Middle frontal gyrus (tissue), 1 donor: Measurements from ENCODE around the gene SHANK3.

ENCODE experiments used
- DNase-seq: peaks from one replicate; pipeline ENCODE4 v3.0.0-alpha.2; 2015; ENCODE audit warnings: low spot score; ENCODE audit errors: extremely low spot score

The SHANK3 gene

DNA sequence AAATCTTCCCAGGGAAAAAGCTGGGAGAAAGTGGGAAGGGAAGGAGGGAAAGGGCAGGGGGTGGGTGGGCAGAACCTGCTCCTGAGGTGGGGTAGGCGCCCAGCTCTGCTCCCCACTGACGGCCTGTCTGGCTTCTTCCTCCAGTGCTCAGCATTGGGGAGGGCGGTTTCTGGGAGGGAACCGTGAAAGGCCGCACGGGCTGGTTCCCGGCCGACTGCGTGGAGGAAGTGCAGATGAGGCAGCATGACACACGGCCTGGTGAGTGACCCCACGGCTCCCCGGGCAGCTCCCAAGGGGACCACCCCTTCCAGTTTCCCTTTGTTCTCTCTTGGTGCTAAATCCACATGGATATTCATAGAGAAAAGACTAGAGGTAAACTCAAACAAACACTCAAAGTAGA is 25.9 kb downstream of the SHANK3 start:
- no peak for DNase-seq

DNA sequence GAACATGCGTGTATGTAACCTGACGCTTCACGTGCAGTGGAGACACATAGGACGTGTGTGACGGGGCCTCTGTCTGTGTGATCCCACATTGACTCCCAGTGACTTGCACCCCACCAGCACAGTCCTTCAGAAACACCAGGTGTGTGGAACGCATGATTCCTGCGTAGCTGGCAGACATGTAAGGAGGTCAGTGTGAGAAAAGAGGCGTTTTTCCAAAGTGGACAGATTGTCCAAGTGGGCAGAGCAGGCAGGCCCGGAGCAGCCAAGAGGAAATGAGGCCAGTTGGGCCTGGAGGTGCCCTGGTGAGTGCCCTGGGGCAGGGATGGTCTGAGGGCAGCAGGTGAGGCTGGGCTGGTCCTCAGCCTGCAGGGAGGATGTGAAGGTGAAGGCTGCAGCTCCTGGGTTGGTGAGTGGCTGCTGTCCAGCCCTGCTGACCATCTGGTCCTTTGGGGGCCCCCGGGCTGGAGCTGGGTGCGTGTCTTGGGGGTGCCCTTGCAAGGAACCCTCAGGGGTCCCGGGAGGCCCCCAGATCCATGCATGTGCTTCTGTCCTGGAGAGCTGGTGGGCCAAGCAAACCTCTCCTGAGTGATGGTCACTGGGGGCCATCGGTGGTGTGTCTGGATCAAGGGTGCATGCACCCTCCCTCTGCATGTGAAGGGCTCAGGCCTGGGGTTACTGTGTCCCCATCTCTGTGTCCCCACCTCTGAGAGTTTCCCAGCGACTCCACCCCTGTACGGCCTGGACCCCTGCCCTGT is 26.6 kb downstream of the SHANK3 start:
- DNase-seq, result no peak

DNA sequence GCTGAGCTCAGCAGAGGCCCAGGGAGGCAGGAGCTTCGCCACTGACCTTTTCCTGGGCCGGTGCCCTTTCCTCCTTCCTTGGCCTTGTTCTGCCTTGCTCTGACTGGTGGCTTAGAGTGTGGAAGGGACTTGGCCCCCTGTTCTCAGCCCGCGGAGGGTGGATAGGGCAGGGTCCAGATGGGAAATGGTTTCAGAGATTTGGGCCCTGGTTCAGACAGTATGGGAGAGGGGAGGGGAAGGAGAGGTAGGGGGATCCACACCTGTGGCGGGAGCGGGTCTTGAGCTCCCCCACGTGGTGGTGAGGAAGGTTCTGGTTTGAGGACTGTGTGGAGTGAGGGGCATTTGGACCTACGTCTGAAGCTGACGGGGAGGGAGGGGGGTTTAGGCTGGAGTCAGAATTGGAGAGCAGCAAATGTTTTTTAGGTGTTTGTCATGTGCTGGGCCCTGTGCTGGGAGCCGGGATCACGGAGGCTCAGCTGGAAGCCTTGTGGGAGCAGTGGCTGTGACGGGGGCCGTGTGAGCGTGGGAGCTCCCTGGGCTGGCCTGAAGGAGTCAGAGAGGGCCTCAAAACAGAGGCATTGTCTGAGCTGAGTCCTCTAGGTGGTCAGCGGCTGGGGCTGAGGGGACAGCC is 27.2 kb downstream of the SHANK3 start:
- no peak for DNase-seq

DNA sequence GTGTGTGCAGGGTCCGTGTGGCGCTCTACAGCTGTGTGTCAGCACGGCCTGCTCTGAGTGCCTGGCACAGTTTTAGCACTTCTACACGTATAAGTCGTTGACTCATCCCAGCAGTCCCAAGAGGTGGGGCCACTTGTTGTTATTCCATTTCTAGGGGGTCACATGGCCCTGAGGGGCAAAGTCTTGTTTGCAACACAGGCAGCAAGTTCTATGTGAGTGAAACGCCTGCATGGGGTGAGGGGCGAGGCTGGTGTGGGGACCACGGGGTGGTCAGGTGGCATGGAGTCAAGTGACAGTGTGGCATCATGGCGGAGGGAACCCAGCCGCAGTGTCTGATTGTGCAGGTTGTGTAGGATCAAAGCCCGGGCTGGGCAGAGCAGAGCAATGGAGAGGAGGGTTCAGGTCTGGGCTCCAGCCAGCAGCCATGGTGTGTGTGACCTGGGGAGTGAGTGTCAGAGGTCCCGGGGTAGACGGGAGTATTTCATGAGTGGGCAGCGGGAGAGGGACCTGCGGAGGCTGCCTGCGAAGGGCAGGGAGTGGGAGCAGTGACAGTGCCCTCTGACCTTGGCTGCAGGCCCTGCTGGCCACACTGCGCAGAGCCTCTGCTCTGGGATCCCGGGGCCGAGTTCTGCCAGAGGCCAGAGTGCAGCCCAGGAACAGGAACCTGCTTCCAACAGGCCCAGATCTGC is 27.9 kb downstream of the SHANK3 start:
- no peak for DNase-seq

DNA sequence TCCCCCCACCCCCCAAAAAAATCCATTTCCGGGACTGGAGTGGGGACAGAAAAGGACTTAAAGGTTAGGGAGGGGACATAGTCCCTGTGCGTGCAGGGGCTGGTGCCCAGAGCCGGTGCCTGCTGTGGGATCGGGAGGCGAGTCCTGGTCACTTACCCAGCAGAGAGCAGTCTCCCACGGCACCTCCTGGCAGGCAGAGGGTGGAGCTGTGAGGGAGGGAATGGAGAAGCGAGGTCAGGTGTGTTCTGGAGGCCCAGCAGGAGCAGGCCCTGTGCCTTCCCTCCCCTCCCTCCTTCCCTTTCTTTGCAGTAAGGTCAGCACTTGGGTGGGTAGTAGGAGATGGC is 28.4 kb downstream of the SHANK3 start:
- no peak for DNase-seq

DNA sequence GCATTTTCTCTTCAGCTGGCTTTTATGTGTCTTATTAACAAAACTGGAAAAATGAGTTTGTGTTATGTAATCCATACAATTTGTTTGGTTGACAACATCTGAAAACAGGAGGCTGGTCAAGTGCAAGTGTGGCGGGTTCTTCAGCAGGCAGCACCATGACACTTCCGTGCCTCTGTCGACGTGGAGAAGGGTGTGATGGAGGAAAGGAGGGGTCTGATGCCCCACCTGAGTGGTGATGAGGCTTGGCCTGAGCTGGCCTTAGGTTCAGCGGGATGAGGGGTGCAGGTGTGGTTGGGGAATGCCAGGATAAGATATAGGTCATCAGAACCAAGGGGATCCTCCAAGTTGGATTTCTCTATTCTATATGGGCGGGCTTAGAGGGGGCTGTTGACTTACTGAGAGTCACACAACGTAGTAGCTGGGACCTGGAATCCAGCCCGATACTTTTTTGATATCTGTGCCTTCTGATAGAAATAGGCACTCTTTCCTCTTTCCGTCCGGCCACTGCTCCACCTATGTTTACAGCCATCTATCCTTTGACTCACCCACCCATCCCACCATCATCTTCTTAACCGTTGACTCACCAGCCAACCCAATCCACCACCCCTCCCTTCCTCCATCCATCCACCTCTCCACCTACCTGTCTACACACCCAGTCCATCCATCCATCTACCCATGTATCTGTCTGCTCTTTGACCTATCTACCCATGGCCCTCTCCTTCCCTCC is 29.0 kb downstream of the SHANK3 start:
- DNase-seq, result no peak

DNA sequence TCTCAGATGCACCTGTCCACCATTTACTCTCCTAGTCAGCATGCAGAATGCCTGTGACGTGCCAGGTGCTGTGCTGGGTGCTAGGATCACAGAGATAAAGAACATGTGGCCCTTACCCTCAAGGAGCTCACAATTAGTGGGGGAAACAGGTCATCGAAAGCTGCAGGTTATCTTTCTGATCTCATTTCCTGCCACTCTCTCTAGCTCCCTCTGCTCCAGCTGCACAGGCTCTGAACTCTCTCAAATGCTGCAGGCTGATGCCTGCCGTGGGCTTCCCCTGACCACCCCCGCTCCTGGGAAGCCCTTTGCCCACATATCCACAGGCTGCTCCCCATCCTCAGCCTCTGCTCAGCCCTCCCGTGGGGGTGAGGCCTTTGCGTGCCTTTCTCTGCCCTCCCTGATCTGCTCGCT is 29.6 kb downstream of the SHANK3 start:
- no peak for DNase-seq

DNA sequence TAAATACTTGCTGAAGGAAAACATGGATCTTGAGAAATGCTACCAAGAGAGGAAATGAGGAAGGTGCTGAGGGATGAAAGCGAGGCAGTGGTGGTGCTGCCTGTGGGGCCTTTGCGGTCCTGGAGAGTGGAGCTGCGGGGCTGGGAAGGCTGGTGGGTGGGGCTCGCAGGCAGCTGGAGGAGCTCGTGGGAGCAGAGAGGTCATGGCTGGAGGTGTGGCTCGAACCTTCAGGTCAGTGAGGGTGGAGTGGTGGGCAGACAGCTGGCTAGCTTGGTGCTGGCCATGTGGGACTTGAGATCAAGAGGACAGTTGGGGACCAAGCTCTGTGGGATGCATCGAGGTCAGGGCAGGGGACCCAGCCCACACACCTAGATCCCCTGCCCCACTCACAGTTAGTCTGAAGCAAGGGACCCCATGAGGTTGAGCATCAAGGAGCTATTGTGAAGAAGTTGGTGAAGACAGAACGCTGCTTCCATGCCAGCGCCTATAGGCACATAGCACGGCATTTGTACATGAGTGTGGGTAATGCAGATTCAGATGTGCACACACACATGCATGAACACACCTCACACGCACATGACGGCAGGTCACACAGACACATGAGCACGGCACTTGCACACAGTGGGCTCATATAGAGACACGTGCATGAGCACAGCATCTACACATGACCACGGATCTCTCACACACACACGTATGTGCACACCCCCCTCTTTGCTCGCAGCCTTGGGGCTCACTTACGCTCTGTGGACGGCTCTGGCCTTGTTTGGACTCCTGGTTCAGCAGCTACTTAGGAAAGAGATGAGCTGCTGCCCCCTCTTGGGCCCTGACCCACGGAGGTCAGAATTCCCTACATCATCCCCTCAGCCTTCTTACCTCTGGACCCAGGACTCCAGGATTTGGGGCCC is 30.4 kb downstream of the SHANK3 start:
- no peak for DNase-seq

DNA sequence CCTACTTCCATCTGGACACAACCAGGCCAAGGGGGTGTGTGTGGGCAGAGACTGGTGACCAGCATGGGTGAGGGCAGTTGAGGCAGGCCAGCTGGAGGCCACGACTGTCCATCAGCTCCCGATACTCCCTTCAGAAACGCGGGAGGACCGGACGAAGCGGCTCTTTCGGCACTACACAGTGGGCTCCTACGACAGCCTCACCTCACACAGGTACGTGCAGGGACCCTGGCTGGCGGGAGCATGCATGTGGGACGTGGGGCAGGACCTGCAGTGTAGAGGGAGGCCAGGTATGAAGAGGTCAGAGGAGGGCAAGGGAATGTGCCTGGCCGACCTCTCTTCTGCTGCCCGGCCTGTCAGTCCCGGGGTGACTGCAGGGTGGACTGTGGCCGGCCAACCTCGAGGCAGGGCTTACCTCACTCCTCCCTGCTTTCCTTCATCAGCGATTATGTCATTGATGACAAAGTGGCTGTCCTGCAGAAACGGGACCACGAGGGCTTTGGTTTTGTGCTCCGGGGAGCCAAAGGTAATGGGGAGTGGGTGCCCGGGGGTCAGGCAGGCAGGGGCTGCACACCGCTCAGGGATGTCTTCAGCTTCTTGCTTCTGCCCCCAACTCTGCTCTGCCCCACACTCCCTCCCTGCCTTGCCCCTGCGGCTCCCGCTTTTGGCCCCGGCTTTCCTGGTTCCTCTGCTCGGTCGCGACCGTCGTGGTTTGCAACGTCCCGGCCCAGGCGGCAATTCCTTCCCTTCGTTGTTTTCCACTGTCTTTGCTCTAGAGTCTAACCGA is 31.3 kb downstream of the SHANK3 start:
- no peak for DNase-seq

DNA sequence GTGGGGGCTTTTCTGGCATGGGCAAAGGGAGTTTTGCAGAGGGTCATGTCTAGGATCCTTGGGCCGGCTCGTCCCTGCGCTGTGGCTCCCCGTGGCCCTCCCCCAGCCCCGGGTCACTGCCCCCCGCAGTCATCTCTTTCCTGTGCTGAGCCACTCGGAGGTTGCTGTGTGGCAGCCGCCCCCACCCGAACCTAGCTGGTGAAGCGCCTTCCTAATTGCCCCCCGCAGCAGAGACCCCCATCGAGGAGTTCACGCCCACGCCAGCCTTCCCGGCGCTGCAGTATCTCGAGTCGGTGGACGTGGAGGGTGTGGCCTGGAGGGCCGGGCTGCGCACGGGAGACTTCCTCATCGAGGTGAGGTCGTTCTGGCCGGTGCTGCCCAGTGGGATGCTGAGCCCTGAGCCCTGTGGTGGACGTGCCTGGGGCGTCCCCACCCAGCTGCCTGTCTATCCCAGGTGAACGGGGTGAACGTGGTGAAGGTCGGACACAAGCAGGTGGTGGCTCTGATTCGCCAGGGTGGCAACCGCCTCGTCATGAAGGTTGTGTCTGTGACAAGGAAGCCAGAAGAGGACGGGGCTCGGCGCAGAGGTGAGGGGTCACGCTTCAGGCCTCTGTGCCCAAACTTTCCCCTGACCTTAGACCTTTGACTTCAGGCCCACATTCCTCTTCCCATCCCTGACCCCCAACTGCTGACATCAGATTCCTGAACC is 32.0 kb downstream of the SHANK3 start:
- DNase-seq, result no peak

DNA sequence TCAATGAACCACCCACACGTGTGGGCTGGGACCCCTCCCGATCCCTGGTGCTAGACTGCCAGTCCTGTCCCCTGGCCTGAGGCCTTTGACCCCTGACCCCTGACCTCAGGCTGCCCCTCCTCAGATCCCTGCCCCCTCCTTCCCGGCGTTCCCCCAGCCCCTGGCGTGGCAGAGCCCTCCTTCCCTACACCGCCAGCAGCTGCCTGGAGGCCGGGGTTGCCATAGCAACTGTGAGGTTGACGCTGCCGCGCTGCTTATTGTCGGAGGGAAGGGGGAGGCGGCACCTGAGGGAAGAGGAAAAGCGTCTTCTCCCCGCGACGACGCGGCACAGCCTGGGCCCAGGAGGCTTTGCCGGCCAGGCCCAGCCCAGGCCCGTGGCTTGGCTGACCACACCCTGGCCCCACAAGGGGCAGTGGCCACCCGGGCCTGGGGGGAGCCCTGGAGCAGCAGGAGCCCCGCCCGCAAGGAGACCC is 32.6 kb downstream of the SHANK3 start:
- peak; percentile 57 for DNase-seq

DNA sequence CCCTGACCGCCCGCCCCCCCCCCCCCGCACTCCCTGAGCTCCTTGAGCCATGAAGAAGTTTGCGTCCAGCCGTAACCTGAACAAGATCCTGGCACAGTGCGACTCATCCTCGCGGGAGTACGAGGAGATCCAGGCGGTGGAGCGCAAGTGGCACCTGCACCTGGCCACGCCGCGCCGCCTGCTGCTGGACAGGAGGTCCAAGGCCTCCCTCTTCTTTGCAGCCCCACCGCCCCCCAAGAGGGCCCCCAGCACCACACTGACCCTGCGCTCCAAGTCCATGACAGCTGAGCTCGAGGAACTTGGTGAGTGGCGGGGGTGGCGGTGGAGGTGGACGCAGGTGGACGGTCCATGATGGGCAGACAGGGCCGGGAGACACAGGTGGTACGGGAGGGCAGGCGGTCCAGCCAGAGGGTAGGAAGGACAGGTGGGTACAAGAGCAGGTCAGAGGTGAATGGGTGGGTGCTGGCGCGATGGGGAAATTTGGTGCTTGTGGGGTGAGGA is 33.3 kb downstream of the SHANK3 start:
- no peak for DNase-seq

DNA sequence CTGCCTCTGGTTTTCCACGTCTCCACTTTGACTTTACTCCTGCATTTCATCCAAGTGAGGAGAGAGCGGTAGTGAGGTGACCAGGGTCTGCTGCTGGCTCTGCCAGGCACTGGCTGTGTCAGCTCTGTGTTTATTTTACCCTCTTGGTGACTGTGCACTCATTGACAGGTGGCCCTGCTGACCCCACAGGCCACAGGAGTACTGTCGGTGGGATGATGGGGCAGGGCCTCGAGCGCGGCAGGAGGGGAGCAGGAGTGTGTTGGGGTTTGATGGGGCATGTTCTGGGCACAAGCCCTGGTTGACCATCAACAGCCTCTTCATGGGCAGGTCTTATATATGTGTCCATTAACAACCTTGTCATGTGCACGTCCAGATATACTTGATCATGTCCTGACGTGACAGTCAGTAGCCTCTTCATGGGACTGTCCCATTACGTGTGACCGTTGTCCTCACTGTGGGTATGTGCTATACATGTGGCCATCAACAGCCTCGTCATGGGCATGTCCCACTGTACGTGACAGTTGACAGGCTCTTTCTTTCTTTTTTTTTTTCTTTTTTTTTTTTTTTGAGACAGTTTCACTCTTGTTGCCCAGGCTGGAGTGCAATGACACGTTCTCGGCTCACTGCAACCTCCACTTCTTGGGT is 34.0 kb downstream of the SHANK3 start:
- no peak for DNase-seq

DNA sequence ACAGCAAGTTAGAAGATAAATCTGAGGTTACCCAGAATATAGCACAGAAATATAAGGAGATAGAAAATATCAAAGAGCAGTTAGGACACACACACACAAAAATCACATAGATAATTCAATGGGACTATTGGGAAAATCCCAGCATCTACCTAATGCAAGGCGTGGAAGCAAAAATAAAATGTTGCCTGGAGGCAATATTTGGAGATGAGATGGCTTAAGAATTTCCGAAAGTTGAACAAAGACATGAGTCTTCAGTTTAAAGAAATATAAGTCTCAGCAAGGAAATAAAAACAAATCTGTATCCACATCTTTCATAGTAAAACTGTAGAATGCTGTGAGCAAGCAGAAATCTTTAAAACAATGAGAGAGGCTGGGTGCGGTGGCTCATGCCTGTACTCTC is 35.9 kb downstream of the SHANK3 start:
- no peak for DNase-seq

DNA sequence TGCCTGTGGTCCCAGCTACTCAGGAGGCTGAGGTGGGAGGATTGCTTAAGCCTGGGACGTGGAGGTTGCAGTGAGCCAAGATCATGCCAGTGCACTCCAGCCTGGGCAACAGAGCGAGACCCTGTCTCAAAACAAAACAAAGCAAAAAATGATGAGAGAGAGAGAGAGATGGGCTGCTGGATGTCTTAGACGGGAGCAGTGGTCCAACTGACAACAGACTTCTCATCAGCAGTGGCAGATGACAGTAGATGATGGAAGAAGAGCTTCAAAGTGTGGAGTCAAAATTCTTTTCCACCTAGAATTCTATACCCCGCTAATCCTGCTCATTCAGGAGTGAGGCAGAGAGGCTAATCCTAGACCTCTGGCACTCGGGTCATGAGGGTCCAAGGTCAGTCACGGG is 36.4 kb downstream of the SHANK3 start:
- DNase-seq, result no peak

DNA sequence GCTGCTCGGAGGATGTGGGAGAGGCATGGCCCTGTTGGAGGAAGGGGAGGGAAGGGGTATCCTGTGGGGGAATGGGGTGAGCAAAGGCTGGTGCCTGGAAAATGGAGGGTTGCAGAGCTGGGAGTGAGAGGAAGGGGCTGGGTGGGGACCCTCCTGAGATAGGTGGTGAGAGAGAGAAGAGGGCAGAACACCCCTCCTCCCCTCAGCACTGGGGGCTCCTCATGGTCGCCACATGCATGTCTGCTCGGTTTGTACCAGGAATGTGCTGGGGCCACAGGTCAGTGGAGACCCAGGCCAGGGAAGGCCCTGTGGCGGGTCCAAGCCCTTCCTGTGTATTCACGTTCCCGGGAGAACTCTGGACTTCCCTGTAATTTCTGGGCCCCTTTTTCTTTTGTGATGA is 37.6 kb downstream of the SHANK3 start:
- no peak for DNase-seq

DNA sequence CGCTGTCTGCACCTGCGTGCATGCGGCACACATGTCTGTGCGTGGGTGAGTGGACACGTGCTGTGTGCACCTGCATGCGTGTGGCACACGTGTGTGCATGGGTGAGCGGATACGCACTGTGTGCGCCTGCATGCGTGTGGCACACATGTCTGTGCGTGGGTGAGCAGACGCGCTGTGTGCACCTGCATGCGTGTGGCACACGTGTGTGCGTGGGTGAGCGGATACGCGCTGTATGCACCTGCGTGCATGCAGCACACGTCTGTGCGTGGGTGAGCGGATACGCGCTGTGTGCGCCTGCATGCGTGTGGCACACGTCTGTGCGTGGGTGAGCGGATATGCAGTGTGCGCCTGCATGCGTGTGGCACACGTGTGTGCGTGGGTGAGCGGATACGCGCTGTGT is 38.3 kb downstream of the SHANK3 start:
- DNase-seq, result no peak

DNA sequence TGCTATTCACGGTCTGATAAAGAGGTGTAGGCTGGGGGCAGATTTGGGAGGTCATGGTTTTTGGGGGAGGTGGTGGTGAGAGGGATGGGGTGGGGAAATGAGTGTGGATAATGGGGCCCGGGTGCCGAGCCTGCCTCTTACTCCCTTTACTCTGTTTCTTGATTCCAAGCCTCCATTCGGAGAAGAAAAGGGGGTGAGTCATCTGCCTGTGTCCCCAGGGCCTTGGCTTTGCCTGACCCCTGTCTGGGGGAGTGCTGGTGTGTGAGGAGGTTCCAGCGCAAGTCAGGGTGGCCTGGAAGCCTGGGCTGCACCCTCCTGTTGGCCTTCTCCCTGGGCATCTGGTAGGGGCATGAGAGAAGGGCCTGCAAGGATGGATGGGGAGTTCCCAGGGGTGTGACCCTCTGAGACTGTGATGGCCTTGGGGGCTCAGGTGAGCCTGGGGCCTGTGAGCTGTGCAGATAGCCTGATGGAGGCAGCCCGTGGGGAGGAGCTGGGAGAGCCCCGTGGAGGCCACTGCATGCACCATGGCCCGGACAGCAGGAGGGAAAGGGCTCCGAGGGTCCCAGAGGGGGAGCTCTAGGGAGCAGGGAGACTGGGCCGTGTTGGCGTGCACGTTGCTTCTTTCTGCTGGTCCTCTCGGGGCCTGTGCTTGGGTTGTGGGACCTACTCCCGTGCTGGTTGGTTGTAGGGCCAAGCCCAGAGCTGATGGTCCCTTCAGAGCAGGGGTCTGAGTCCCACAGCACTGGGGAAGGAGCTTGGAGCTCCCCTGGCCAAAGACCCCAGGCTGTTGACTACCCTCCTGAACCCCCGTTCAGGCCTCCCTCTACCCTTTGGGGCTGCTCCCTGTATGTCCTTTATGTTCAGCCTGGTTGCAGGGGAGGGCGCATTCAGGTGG is 39.1 kb downstream of the SHANK3 start:
- DNase-seq, result no peak
